HG03342 (cell line): ENCODE results near the gene VWA7.

Source experiments
- ATAC-seq: cut with Tn5 transposase; IDR thresholded peaks from one replicate; pipeline ENCODE4 v1.9.1; 2021; ENCODE audit warnings: mild to moderate bottlenecking, moderate library complexity; ENCODE audit not compliant: unreplicated experiment

VWA7 gene

GRCh38 chr6:31779908-31780307 lies 2.8 kb upstream of the VWA7 start:
- ATAC-seq, result no peak

GRCh38 chr6:31778999-31779885 lies 2.1 kb upstream of the VWA7 start:
- ATAC-seq, result no peak

- no peak for ATAC-seq
These were observed 1.1 kb upstream of the VWA7 start for GRCh38 chr6:31778193-31778592.

- ATAC-seq, result no peak
These were observed 531 bp upstream of the VWA7 start for GRCh38 chr6:31777667-31778050.

- no peak for ATAC-seq
These were observed 591 bp downstream of the VWA7 start for GRCh38 chr6:31776485-31776988.

- ATAC-seq, result no peak
These were observed 1.3 kb downstream of the VWA7 start for GRCh38 chr6:31775633-31776484.

- ATAC-seq, result no peak
These were observed 1.9 kb downstream of the VWA7 start for GRCh38 chr6:31775184-31775583.

GRCh38 chr6:31771992-31772358 lies 5.2 kb downstream of the VWA7 start:
- ATAC-seq, result no peak

GRCh38 chr6:31770860-31771259 lies 6.3 kb downstream of the VWA7 start:
- ATAC-seq, result no peak

- no peak for ATAC-seq
These were observed 7.3 kb downstream of the VWA7 start for GRCh38 chr6:31769684-31770371.

GRCh38 chr6:31768363-31769257 lies 8.5 kb downstream of the VWA7 start:
- ATAC-seq, result no peak

- ATAC-seq, result no peak
These were observed 10.0 kb downstream of the VWA7 start for GRCh38 chr6:31767096-31767645.

- no peak for ATAC-seq
These were observed 11.0 kb downstream of the VWA7 start for GRCh38 chr6:31765910-31766794.

GRCh38 chr6:31765559-31765909 lies 11.6 kb downstream of the VWA7 start:
- no peak for ATAC-seq

GRCh38 chr6:31764198-31764597 lies 12.9 kb downstream of the VWA7 start:
- no peak for ATAC-seq

GRCh38 chr6:31763619-31763940 lies 13.5 kb downstream of the VWA7 start:
- ATAC-seq, result no peak

- ATAC-seq, result no peak
These were observed 14.1 kb downstream of the VWA7 start for GRCh38 chr6:31762878-31763618.

- ATAC-seq, result no peak
These were observed 14.8 kb downstream of the VWA7 start, which contains the start of gene SAPCD1 for GRCh38 chr6:31762356-31762755. SAPCD1 (plus strand) TSS chr6:31762656; CDS start chr6:31763055, 399 bp downstream.
